Smooth muscle cell of the brain vasculature (primary cell): ENCODE data around the gene TEX53.

Experiments used
- DNase-seq: peaks from one replicate; pipeline ENCODE4 v3.0.0-alpha.2; 2012; ENCODE audit warnings: low read depth, low spot score

Gene TEX53

DNA sequence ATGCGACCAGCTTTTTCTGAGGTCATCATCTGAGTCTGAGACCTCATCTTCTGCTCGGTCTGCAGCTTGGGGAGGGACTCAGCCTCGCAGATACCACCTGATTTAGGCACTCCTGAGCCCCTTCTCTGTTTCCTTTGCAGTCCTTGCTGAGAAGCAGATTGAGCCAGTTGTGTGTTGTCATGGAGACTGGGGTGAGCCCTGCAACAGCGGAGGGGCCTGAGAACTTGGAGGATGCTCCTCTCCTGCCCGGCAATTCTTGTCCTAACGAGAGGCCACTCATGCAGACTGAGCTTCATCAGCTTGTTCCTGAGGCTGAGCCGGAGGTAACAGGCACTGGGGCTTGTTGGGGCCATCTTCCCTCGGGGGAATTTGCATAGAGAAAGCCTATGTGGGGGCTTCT is 19.2 kb downstream of the TEX53 start:
- no peak for DNase-seq

- no peak for DNase-seq
Observed at GRCh38 chr9:114634387-114634786, 23.2 kb downstream of the TEX53 start.

- no peak for DNase-seq
Observed at GRCh38 chr9:114633438-114634089, 24.0 kb downstream of the TEX53 start.

- no peak for DNase-seq
Observed at GRCh38 chr9:114631166-114631565, 26.4 kb downstream of the TEX53 start.

DNA sequence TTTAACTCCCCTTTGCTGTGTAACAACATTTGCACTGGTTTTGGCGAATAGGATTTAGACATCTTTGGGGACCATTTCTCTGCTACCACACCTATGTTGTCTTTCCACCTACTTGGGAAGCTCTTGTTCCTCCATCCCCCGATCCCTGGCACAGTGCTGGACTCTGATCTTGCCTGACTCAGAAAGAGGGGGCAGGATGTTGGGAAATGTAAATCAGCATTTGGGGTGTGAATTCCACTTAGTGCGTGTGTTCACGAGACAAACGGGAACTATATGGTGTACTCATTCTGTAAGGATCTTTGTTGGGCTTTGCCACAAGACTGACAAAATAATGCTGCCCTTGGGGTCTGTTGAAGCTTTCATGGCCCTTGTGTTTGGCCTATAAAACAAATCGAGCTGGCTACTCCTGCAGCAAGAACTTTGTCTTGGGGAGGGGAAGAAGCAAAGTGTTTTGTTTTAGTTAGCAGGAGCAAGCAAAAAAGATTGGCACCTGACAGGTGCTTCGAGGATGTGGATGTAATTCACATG is 28.0 kb downstream of the TEX53 start:
- no peak for DNase-seq

- DNase-seq: no peak
Observed at GRCh38 chr9:114627553-114627952, 30.1 kb downstream of the TEX53 start.

GRCh38 chr9:114626415-114627020 is 31.1 kb downstream of the TEX53 start:
- DNase-seq: no peak

- no peak for DNase-seq
Observed at GRCh38 chr9:114624677-114625076, 32.9 kb downstream of the TEX53 start.

DNA sequence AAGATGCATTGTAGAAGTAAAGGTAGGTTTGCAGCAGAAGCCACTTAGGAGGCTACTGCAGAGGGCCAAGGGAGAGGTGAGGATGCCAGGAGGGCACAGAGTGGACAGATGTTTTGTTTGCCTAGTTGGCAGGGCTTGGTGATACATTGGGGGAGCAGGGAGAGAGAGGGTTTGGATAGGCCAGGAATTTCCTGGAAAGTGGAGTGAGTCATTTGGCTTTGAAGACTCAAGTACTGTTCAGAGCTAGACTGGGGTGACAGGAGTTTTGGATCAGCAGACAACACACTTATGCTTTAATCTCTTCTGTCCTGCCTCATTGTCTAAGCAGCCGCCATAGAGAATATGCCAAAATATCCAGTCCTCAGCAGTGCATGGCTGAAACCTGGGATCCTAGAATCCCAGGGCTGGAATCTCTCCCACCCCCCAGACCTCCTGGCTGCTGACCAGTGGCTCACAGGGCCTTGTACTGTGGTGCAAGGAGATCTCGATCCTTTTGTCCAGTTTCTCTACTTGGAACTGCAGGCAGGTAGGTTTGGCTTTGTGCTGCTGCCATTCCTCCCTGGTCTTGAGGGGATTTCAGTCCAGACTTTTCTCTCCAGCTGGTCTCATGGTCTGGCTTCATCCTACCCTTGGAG is 35.5 kb downstream of the TEX53 start:
- no peak for DNase-seq

DNA sequence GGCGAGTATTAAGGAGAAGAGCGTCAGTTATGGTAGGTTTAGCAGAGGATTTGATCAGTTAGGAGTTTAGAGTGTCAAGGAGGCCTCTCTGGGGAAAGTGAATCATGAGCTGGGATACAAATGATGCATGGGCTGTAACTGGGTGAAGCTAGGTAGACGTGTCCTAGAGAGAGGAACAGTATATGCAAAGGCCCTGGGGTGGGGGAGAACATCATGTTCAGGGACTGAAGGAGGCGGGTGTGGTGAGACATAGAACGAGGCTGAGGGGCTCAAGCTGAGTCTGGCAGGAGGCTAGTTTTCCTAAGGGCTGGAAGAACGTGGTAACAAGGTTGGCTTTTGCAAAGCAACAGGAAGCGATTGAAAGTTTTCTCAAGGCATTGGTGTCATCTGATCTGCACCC is 36.0 kb downstream of the TEX53 start:
- DNase-seq: no peak

DNA sequence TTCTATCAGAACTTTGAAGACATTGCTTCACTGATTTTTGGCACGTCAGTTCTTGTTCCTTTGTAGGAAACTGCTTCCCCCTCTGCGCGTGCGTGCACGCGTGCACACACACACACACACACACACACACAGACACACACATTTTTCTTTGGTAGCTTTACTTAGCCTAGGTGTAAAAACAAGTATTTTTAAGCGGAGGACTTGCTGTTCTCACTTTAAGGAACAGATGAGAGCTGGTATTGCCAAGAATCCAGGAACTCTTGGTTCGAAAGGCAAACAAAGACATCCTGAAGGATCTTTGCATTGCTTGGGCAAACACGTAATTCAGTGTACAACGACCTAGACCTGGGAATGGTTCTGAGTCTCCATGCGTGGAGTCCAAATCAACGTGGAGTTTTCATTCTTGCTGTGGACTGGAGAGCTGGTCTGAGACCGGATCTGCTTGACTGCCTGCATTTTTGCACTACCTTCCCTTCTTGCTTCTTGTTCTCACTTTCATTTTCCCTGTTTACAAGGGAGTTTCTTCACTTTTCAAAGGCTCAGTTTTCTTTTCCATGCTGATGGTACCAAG is 38.3 kb downstream of the TEX53 start:
- no peak for DNase-seq

DNA sequence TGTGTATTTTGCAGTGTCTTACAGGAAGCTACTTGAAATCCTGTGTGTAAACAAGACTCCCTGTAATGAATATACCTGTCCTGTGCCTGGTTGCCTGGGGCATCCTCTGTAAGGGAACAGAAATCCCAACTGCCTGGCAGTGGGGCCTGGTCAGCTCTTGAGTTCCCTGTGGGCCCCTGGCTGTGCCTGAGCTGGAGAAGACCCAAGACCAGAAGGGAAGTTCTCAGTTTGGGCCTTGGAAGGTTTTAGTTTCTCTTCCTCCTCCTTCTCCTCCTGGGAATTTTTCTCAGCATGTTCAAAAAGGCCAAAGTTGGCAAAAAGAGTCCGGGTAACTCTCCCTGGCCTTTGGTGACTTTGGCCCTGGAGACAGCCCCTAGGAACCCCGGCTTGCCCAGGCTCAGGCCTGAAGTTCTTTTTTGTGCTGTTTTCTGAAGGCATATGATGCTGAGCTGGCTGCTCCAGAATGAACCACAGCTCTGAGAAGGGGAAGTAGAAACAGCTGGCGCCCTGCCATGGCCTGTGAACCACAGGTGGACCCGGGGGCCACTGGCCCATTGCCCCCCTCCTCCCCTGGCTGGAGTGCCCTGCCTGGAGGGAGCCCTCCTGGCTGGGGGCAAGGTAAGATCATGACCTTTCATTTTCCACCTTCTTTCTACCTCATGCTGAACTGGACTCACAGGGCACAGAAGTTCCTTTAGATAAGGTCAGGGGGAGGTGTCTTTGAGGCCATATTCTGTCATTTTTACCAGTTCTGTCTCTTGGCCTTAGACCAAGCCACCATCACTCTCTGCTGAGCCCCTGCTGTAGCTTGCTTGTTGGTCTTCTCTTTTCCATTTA is 40.7 kb downstream of the TEX53 start:
- DNase-seq: no peak

DNA sequence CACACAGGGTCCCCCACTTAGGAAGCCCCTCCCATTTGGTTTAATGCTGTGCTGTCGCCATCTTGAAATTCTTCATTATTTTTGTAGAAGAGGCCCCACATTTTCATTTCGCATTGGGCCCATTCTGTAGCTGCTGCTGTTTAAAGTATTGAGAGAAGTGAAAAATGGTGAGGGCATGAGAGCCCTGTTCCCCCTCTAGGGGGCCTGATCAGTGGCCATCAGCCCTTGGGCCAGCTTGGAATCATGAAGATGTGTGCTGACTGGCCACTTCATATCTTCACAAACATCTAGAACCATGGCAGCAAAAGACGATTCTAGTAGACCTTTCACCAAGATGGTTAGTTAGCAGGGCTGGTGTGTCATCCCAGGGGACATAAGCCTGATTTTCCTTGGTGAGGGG is 43.2 kb downstream of the TEX53 start:
- no peak for DNase-seq

GRCh38 chr9:114613919-114614318 is 43.7 kb downstream of the TEX53 start:
- DNase-seq: no peak

- DNase-seq: no peak
Observed at GRCh38 chr9:114613087-114613486, 44.5 kb downstream of the TEX53 start.

DNA sequence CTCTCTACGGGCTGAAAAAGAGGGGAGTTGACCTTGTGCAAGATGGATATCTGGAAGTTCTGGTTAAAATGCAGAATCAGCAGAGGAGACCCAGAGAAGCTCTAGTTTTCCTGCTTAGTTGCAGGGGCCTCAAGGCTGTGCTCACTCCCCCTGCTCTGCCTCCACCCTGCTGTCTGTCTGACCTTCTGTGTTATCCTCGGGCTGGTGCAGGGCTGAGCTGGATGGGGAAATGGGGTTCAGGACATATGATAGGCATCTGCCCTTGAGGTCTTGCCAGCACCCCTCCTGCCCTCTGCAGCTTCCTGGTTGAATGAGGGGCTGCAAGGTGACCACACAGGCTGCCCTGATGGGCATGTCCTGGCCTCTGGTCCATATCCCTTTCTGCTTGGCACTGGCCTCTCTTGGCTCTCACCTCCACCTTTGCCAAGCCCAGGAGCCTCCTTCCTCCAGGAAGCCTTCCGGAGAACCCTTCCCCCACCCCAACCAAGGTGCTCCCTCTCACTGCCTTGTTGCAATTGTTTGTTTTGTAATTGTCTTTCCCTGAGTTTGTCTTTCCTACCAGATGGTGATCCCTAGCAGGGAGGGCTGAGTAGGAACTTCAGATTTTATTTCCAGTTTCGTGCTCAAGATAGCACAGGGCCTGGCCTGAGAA is 45.2 kb downstream of the TEX53 start:
- no peak for DNase-seq

- no peak for DNase-seq
Observed at GRCh38 chr9:114611516-114612271, 45.9 kb downstream of the TEX53 start.

GRCh38 chr9:114608525-114608796 is 49.1 kb downstream of the TEX53 start:
- DNase-seq: no peak

DNA sequence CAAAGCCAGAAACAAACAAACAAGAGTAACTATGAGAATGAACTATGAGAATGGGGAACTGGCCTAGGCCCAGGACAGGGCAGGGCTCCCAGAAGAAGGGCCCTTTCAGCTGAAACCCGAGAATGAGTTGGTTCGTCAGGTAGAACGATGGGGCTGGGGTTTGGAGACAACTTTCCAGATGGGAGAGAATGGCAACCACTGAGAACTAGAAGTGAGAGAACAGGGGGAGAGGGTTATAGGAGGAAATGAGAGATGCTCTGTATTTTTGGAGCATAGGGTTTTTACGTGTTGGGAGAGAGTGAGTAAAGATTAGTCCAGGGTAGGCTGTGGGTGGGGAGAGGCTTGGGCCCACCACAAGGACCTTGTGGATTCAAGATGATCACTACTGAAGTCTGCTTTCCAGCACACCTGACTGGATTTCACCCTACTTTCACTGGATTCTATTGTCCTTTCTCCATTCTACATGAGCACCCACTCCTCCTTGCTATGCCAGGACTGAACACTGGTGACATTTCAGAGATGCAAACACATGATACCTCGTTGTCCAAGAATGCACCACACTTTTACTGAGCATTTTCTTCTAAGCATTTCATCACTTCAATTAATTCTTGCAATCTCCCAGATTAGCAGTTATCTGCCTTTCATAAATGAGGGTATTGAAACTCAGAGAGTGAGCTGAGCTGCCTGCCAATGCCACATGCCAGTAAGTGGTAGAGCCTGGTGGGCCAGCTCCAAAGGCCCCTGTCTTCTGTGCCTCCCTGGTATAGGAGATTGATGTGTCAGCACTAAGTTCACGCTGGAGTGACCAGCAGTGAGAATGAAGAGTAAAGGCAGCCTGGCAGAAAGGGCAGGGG is 49.7 kb downstream of the TEX53 start:
- no peak for DNase-seq
